ENCODE measurements around the gene DCLK2.

Gene DCLK2

DNA sequence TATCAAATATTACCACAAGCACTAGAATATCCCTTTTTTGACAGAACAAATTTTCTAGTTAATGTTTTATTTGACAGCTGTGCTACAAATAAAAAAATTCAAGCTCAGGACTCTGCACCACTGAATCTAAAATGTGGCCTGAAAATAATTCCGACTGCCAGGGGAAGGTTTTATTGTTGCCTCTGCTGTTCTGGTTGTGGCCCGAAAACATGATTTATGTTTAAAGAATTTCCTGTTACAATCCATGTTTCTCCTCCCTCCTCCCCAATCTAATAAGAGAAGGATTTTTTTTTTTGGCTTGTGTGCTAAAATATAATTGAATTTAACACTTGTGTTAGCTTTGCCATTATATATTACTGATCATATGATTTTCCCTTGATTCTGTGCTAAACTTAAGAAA, 227.8 kb downstream of the DCLK2 start:
- H3K79me2 ChIP-seq (ENCODE audit: insufficient read depth, low read length) = no peaks in the 10 kb centered on the region
- TF ChIP-seq EZH2phosphoT487 (conservative IDR thresholded peaks at IDR 0.05; ENCODE audit: low read length) = no peak
- no peak for TF ChIP-seq CTCF (IDR thresholded peaks at IDR 0.05; ENCODE audit: insufficient read depth, low read length, poor library complexity, severe bottlenecking)
- H3K4me3 ChIP-seq (ENCODE audit: insufficient read depth, low read length, poor library complexity, severe bottlenecking) = no peak overlapping the region
- no peak overlapping the region for H3K9ac ChIP-seq (ENCODE audit: low read length)
- H3K9me3 ChIP-seq (ENCODE audit: insufficient read depth, low read length) = no peaks in the 10 kb centered on the region
- no peak overlapping the region for H3K4me2 ChIP-seq (ENCODE audit: low read depth, low read length, poor library complexity, severe bottlenecking)
- no peak overlapping the region for H3K27ac ChIP-seq (ENCODE audit: low read depth, low read length)
- H3K36me3 ChIP-seq (ENCODE audit: low read length) = peaks cover 11% of the 10 kb centered on the region; the same call in 1 of the 2 replicates
- H2AFZ ChIP-seq (ENCODE audit: low read depth, low read length, severe bottlenecking) = no peak overlapping the region
- no peaks in the 10 kb centered on the region for H3K27me3 ChIP-seq (ENCODE audit: low read length)
- H4K20me1 ChIP-seq (ENCODE audit: low read depth, low read length) = no peaks in the 10 kb centered on the region
- no peaks in the 10 kb centered on the region for H3K9me2 ChIP-seq (replicated peaks; ENCODE audit: insufficient read depth, low read length)
- H3F3A ChIP-seq (ENCODE audit: insufficient read depth) = no peaks in the 10 kb centered on the region

- no peak overlapping the region for H3K27ac ChIP-seq (ENCODE audit: low read depth, low read length)
- H3K36me3 ChIP-seq (ENCODE audit: low read length) = peaks cover 11% of the 10 kb centered on the region; the same call in 1 of the 2 replicates
- no peak overlapping the region for H3K4me3 ChIP-seq (ENCODE audit: insufficient read depth, low read length, poor library complexity, severe bottlenecking)
- no peak overlapping the region for H3K4me2 ChIP-seq (ENCODE audit: low read depth, low read length, poor library complexity, severe bottlenecking)
- no peaks in the 10 kb centered on the region for H4K20me1 ChIP-seq (ENCODE audit: low read depth, low read length)
- no peak overlapping the region for H3K9ac ChIP-seq (ENCODE audit: low read length)
- H2AFZ ChIP-seq (ENCODE audit: low read depth, low read length, severe bottlenecking) = no peak overlapping the region
- no peaks in the 10 kb centered on the region for H3F3A ChIP-seq (ENCODE audit: insufficient read depth)
- no peaks in the 10 kb centered on the region for H3K9me2 ChIP-seq (replicated peaks; ENCODE audit: insufficient read depth, low read length)
- TF ChIP-seq CTCF (IDR thresholded peaks at IDR 0.05; ENCODE audit: insufficient read depth, low read length, poor library complexity, severe bottlenecking) = no peak
- TF ChIP-seq EZH2phosphoT487 (conservative IDR thresholded peaks at IDR 0.05; ENCODE audit: low read length) = no peak
- no peaks in the 10 kb centered on the region for H3K27me3 ChIP-seq (ENCODE audit: low read length)
- H3K9me3 ChIP-seq (ENCODE audit: insufficient read depth, low read length) = no peaks in the 10 kb centered on the region
- no peaks in the 10 kb centered on the region for H3K79me2 ChIP-seq (ENCODE audit: insufficient read depth, low read length)
Measured at GRCh38 chr4:150306719-150307118, 228.5 kb downstream of the DCLK2 start.

Measured in SU-DHL-6 (cell line).